DMS53 treated with DMSO at 0.1 percent for 48 hours (cell line): Measurements from ENCODE around the gene PDE4B.

Experiments used
- DNase-seq: peaks from one replicate; lab custom pipeline; 2025; ENCODE audit not compliant: unreplicated experiment; lab: John Stamatoyannopoulos, UW

Gene PDE4B

DNA sequence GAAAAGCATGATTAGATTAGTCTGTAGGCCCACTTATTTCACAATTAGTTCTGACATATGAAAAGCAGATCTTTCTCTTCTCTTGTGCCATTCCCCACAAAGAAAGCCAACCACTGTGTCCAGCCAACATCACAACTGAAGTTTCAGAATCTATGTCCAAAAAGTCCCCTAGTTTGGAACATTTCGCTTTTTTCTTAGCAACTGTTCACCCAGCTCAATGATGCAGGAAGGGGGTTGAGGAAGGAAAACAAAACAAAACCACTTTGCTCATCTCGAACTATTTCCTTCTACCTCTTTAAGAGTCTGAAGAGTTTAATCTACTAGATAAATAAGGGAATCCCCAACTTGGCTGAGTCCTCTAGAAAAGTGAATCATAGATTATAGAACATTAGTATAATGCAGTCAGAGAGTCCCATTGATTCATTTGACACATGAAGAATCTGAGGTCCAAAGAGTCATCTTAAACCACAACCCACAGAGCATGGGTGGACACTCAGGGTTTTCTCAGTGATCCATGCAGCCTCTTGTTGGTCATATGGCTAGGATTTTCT, 581.9 kb downstream of the PDE4B start:
- DNase-seq, result no peak

- no peak for DNase-seq
These were observed 582.4 kb downstream of the PDE4B start for GRCh38 chr1:66375125-66375524.

- no peak for DNase-seq
These were observed 587.9 kb downstream of the PDE4B start for GRCh38 chr1:66380452-66381212.

GRCh38 chr1:66381621-66382275, 589.1 kb downstream of the PDE4B start:
- DNase-seq, result no peak

DNA sequence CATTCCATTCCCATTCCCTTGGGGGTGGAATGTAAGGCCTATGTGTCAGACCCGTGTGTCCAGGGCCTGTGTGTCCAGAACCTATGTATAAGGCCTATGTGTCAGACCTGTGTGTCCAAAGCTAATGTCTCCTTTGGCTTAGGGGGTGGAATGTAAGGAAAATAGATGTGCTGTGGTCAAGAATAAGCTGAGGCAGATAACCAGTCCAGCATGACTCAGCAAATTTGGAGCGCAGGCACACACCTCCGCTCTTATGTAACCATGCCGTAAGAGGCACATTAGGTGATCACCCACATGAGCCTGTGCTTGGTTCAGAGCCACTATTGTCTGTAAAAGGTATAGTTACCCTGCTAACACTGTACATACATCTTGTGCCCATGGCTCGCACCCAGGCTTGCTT, 590.5 kb downstream of the PDE4B start:
- DNase-seq, result no peak

DNA sequence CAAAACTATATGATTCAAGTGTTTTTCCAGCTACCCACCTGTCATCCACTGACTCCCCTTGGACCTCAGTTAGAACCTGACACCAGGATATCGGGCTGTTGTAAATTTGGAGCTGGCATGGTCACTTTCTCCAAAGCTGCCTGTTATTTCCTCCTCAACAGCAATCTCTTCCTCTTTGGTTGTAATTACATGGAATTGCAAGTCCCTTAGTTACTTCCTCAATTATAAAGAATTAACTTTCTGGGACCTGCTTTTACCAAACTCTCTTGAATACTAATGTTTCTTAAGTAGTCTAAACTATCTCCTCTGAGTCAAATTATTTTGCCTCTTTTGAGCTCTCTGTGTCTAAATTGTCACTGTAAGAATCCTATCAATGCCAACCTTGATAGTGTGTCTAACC, 590.9 kb downstream of the PDE4B start:
- no peak for DNase-seq

GRCh38 chr1:66384258-66384921, 591.7 kb downstream of the PDE4B start:
- no peak for DNase-seq

DNA sequence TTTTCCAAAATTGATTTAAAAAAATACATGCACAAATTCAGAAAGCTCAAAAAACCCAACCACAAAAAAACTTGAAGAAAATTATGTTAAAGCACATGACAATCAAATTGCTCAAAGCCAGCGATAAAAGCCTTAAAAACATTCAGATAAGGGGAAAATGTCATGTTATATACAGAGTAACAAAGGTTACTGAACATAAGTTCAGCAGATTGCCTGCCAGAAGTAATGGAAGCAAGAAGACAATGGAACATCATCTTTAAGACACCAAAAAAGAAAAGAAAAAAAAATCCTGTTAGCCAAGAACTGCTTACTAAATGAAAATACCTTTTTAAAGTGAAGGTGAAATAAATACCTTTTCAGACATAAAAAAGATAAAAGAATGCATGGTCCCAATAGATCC, 594.0 kb downstream of the PDE4B start:
- DNase-seq, result no peak

- no peak for DNase-seq
These were observed 596.2 kb downstream of the PDE4B start for GRCh38 chr1:66388913-66389312.

- DNase-seq, result no peak
These were observed 601.0 kb downstream of the PDE4B start for GRCh38 chr1:66393586-66394287.

GRCh38 chr1:66394603-66395002, 601.9 kb downstream of the PDE4B start:
- DNase-seq, result no peak

DNA sequence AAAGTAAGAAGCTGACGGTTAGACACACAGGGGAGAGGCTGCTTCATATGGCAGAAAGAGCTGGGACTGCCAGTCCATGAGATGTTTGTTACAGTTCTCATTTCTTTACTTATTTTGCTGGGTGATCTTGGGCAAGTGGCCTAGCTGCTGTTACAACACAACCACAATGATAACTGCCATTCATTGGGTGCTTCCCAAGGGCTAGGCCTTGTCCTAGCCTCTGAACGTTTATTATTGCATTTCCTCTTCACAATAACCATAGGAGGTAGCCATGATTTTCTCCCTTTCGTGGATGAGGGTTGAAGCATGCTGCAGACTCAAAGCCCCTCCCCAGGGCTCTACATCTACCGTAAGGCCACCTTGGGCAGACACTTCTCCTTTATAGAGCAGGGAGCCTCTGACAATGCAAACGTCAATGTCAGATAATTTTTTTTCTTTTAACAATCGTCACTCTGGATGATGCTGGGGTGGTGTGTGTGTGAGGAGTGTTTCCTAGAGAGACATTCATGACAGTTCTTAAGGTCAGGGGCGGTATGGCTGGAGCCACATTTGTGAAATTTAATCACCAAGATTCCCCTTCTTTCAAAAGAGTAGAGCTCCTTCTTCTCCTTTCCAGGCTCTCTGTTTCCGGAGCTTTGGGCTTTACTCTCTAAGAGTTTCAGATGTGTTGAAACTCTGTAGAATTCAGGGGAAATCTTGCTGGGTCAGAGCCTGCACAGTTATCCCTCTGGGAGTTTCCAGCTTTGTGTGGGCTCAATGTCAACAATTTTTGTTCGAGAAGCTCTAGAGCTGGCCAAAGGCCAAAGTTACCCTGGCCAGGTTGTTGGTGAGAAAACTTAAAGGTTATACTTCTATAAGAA, 602.7 kb downstream of the PDE4B start:
- DNase-seq, result no peak

- DNase-seq, result no peak
These were observed 603.7 kb downstream of the PDE4B start for GRCh38 chr1:66396212-66396890.

DNA sequence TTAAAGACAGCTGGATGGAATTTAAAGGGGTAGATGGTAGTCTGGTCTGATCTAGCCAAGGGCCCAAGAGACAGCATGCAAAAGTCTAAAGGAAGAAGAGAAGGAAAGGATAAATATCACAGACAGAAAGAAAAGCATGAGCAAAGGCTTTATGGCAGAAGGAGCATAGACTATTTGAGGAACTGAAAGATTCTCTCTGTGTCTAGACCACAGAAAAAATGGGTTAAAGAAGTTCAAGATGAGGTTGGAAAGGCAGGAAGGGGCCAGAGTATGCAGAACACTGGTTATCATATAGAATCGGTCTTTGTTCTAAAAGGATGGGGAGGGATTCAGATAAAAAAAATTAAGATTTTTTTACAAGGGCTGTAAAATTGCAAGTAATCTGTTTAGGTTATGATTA, 604.5 kb downstream of the PDE4B start:
- DNase-seq, result no peak

DNA sequence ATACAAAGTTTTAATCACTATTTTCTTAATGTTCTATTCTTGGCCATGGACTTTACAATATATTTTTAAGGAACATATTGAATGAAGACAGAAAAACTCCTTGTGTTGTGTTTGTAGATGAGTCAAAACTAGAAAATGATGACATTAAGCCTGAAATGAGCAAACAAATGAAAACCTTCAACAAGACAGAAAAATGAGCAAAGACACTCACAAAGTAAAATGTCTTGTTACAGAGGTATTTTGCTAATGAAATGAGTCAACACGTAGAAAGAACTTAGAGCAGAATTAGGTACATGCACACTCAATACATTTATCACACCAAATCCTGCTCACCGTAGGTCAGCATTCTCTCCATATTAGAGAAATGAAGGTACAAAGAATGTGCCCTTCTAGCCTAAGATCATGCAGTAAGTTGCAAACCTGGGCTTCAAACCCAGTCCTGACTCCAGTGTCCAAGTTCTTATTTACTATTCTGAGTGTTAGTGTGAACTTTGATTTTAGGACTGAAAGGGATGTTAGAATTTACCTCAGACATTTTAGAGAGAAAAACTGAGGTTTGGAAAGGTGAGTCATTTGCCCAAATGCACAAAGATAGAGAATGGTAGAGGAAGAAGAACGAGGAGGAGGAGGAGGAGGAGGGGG, 607.3 kb downstream of the PDE4B start:
- no peak for DNase-seq

GRCh38 chr1:66400660-66401059, 608.0 kb downstream of the PDE4B start:
- no peak for DNase-seq

GRCh38 chr1:66401244-66401643, 608.5 kb downstream of the PDE4B start:
- no peak for DNase-seq

DNA sequence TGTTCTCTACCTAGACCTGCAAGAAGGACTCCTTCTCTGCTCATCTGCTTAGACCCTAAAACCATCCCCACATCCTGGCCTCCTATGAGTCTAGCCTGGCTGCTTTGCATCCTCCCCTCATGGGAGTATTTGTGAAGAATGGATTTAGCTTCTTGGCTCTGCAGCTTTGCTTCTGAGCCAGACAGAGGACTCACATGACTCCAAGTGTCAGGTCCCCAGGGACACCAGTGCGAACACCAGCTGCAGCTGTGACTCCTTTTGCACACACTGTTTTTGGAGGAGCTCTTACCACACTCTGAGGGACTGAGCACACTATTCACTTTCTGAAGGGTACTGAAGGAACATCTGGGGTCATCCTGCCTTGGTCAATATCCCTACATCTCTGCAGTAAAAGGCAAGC, 609.5 kb downstream of the PDE4B start:
- no peak for DNase-seq

- no peak for DNase-seq
These were observed 610.5 kb downstream of the PDE4B start for GRCh38 chr1:66403007-66403731.
